PC-9 (cell line): ENCODE results near the gene FFAR2. TPM values are rescaled to one million over a fixed set of nuclear protein-coding genes. Genes with fewer than 3 reads are reported as not detected.

Experiments used
- Bru-seq: library from RNA; stranded (reverse); fragments of 400-500 nt; gene quantifications from one replicate; lab custom pipeline; 2021; lab: Mats Ljungman, UMichigan
- BruChase-seq, 2 experiments: library from RNA; stranded (reverse); fragments of 400-500 nt; gene quantifications; one replicate each; lab custom pipeline; 2021; lab: Mats Ljungman, UMichigan
- BruUV-seq: library from RNA; stranded (reverse); fragments of 400-500 nt; replicated peaks from 2 replicates; lab custom pipeline; 2021; lab: Mats Ljungman, UMichigan
- CTCF ChIA-PET: fragments of 300-600 bp; sonication (Branson Sonifier 250); formaldehyde crosslinking; loops from one replicate; lab custom pipeline; 2022; ENCODE audit warnings: antibody characterized with exemption; lab: Charles Lee
- POLR2A ChIA-PET: fragments of 300-600 bp; sonication (Branson Sonifier 250); formaldehyde crosslinking; loops from one replicate; lab custom pipeline; 2022; ENCODE audit warnings: antibody characterized with exemption; ENCODE audit not compliant: unreplicated experiment; lab: Charles Lee
- DNase-seq, 2 experiments: peaks; one replicate each; pipeline versions ENCODE4 v3.0.0 to v3.0.0-alpha.2; 2015 to 2022; ENCODE audit warnings: mixed read lengths in 1 of 2
- H2AFZ ChIP-seq: fragments of 200-600 bp; sonication (generic); 2 replicates; pipeline ENCODE4 v1.8.1; 2017; ENCODE audit warnings: antibody characterized with exemption
- H3F3A ChIP-seq: fragments of 200-600 bp; sonication (generic); 2 replicates; pipeline ENCODE4 v1.8.1; 2017; ENCODE audit warnings: antibody characterized with exemption, mild to moderate bottlenecking, low read depth; ENCODE audit not compliant: insufficient read depth
- H3K27ac ChIP-seq: fragments of 200-600 bp; sonication (generic); 2 replicates; pipeline ENCODE4 v1.6.1; 2016; ENCODE audit warnings: mixed run types
- H3K27me3 ChIP-seq: fragments of 200-600 bp; sonication (generic); 2 replicates; pipeline ENCODE4 v1.6.1; 2016; ENCODE audit warnings: low read depth, mixed run types; ENCODE audit not compliant: insufficient read depth
- H3K36me3 ChIP-seq: fragments of 200-600 bp; sonication (generic); 2 replicates; pipeline ENCODE4 v1.6.1; 2016; ENCODE audit warnings: low read depth, mixed run types
- H3K4me1 ChIP-seq: fragments of 200-600 bp; sonication (generic); replicated peaks from 2 replicates; pipeline ENCODE4 v1.6.1; 2016; ENCODE audit warnings: mixed run types; ENCODE audit not compliant: insufficient read depth
- H3K4me2 ChIP-seq: fragments of 200-600 bp; sonication (generic); 2 replicates; pipeline ENCODE4 v1.6.1; 2017; ENCODE audit warnings: mixed run types
- H3K4me3 ChIP-seq: fragments of 200-600 bp; sonication (generic); 2 replicates; pipeline ENCODE4 v1.6.1; 2016; ENCODE audit warnings: mixed run types
- H3K79me2 ChIP-seq: fragments of 200-600 bp; sonication (generic); 2 replicates; pipeline ENCODE4 v1.6.1; 2017; ENCODE audit warnings: low read depth, mixed run types
- H3K9me2 ChIP-seq: fragments of 200-600 bp; sonication (generic); 2 replicates; pipeline ENCODE4 v1.8.1; 2017; ENCODE audit warnings: mild to moderate bottlenecking; ENCODE audit not compliant: insufficient read depth
- H3K9me3 ChIP-seq: fragments of 200-600 bp; sonication (generic); 2 replicates; pipeline ENCODE4 v1.8.1; 2016; ENCODE audit warnings: low read depth; ENCODE audit not compliant: insufficient read depth
- H4K20me1 ChIP-seq: fragments of 200-600 bp; sonication (generic); 2 replicates; pipeline ENCODE4 v1.8.1; 2017; ENCODE audit not compliant: insufficient read depth
- EZH2 ChIP-seq: fragments of 200-600 bp; sonication (generic); IDR thresholded peaks from 2 replicates; pipeline ENCODE4 v1.8.0; 2017; ENCODE audit warnings: antibody characterized with exemption, low read depth
- intact Hi-C: fragments of 100-400 bp; cut with micrococcal nuclease; formaldehyde crosslinking; loops from one replicate; pipeline ENCODE4 v1.10.0; 2022; ENCODE audit not compliant: unreplicated experiment
- long read RNA-seq: library from polyadenylated mRNA; stranded (forward); transcript quantifications from one replicate; pipeline ENCODE4 v2.0.0, GENCODE V29; 2022
- total RNA-seq: library from RNA; stranded (reverse); gene quantifications from 2 replicates; pipeline ENCODE4 v1.2.3, GENCODE V29; 2021
- TF ChIP-seq, protein P1 (sequence below): fragments of 200-600 bp; sonication (generic); conservative IDR thresholded peaks from 2 replicates; pipeline ENCODE4 v1.6.1; 2017; ENCODE audit warnings: mixed run types, antibody characterized with exemption, mild to moderate bottlenecking, moderate library complexity

FFAR2 gene
- total RNA-seq (not detected in 2 replicates), Bru-seq, nascent RNA (not detected), BruChase-seq, experiment 1, labeled RNA remaining after a 2-hour chase (not detected), BruChase-seq, experiment 2, labeled RNA remaining after a 6-hour chase (not detected)
- long read RNA-seq, result 0 reads

DNA sequence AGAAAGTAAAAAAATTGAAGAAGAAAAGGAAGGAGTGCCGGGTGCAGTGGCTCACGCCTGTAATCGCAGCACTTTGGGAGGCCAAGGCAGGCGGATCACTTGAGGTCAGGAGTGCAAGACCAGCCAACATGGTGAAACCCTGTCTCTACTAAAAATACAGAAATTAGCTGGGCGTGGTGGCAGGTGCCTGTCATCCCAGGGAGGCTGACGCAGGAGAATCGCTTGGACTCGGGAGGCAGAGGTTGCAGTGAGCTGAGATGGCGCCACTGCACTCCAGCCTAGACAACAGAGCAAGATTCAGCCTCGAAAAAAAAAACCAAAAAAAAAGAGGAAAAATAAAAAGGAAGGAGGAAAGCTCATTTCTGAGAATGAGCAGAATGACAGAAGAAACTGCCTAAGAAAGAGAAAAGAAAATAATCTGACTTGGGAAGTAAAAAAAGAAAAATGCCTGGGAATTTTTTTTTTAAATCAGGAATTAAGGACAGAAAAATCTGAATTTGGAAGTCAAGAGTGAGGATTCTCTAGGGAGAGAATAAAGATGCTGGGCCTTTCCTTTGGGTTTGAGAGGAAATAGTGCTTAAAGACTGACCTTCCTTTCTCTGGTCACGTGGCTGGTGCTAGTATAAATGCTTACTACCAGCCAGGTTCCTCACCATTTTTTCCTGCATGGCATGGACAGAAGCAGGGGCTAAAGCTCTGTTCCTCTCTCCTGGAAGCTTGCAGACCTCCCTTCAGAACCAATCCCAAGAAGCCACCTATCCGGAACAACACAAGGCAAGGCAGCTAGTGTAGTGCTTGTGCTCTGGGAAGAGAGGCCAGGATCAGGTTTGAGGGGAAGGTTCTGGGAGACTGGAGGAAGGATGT, at the start of gene FFAR2:
Gene FFAR2, plus strand, starts transcription at position 652 of the 864 bp plus-strand sequence. CDS start 1,458 bp downstream, outside the sequence.
- intact Hi-C loops, result no loop called here
- no peaks in the 10 kb centered on the region for H3K36me3 ChIP-seq
- H3K4me2 ChIP-seq, result peak within 1 kb of the TSS; percentile 43; the same call in 1 of the 2 replicates
- H3K79me2 ChIP-seq, result no peaks in the 10 kb centered on the region
- peaks cover 15% of the 10 kb centered on the region; the same call in 1 of the 2 replicates for H3F3A ChIP-seq
- POLR2A ChIA-PET, result interaction anchor here (0.6 to 0.7 kb wide), 3 partner anchors 41 to 63 kb away, joined by 4 to 8 read pairs (median 5); no protein-coding TSS in a partner anchor
- H3K4me1 ChIP-seq, result peaks cover 15% of the 10 kb centered on the region
- H3K9me2 ChIP-seq, result no peaks in the 10 kb centered on the region
- DNase-seq, result no peak
- CTCF ChIA-PET, result no interaction called here
- 0 out of 2 replicates have a peak within 1 kb of the TSS, but pooled peaks have one; percentile 19 for H3K27ac ChIP-seq
- no peaks in the 10 kb centered on the region for H3K9me3 ChIP-seq
- TF ChIP-seq EZH2, result no peak
- TF ChIP-seq, protein P1, sequence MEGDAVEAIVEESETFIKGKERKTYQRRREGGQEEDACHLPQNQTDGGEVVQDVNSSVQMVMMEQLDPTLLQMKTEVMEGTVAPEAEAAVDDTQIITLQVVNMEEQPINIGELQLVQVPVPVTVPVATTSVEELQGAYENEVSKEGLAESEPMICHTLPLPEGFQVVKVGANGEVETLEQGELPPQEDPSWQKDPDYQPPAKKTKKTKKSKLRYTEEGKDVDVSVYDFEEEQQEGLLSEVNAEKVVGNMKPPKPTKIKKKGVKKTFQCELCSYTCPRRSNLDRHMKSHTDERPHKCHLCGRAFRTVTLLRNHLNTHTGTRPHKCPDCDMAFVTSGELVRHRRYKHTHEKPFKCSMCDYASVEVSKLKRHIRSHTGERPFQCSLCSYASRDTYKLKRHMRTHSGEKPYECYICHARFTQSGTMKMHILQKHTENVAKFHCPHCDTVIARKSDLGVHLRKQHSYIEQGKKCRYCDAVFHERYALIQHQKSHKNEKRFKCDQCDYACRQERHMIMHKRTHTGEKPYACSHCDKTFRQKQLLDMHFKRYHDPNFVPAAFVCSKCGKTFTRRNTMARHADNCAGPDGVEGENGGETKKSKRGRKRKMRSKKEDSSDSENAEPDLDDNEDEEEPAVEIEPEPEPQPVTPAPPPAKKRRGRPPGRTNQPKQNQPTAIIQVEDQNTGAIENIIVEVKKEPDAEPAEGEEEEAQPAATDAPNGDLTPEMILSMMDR, result no peak
- no peak within 1 kb of the TSS for H2AFZ ChIP-seq
- BruUV-seq, result no TSS peak
- no peak within 1 kb of the TSS for H3K4me3 ChIP-seq
- no peaks in the 10 kb centered on the region for H4K20me1 ChIP-seq
- peaks cover 59% of the 10 kb centered on the region for H3K27me3 ChIP-seq

DNA sequence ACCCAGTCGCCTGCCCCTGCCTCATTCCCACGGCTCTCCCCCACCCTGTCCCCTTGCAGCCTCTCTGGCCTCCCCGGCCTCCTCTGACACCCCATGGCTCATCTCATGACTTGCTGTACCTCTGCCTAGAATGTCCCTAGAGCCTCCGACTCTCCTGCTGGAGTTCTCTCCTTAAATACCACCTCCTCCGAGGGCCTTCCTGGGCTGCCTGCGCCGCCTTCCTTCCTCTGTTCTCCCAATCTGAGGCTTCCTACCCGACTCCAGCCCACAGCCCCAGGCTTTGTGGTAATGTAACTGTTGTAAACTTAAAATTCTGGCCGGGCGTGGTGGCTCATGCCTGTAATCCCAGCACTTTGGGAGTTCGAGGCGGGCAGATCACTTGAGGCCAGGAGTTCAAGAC, 49.5 kb upstream of the FFAR2 start:
- CTCF ChIA-PET, result no interaction called here
- no TSS peak for BruUV-seq

DNA sequence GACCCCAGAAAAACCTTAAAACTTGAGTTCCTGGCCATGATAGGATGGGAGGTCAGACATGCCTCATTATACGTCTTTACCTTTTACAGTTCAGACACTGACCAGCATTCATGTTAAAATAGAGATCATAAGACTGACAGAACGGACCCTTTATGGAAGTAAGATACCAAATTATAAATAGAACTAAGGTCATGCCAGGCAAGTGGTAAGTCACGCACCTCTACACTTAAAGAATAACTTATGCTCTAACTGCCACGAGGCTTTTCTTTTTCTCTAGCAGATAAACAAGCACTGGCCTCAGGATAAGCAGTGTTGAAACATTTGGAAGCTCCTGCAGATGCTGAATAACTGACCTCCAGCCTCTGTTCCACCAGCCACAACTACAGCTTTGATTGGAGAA, 48.8 kb upstream of the FFAR2 start:
- BruUV-seq, result no TSS peak
- H4K20me1 ChIP-seq, result no peaks in the 10 kb centered on the region
- intact Hi-C loops, result no loop called here
- no peak for DNase-seq
- H3K4me3 ChIP-seq, result no peak overlapping the region
- H3K9me2 ChIP-seq, result no peaks in the 10 kb centered on the region
- peaks cover 4% of the 10 kb centered on the region; the same call in 1 of the 2 replicates for H3F3A ChIP-seq
- H3K27ac ChIP-seq, result no peak overlapping the region
- no peaks in the 10 kb centered on the region for H3K9me3 ChIP-seq
- POLR2A ChIA-PET, result no interaction called here
- H2AFZ ChIP-seq, result no peak overlapping the region
- H3K4me2 ChIP-seq, result no peak overlapping the region
- no peaks in the 10 kb centered on the region for H3K36me3 ChIP-seq
- no peaks in the 10 kb centered on the region for H3K4me1 ChIP-seq
- CTCF ChIA-PET, result no interaction called here
- no peaks in the 10 kb centered on the region for H3K79me2 ChIP-seq
- H3K27me3 ChIP-seq, result peaks cover 33% of the 10 kb centered on the region
- TF ChIP-seq, protein P1, result no peak
- TF ChIP-seq EZH2, result no peak

More for the DNA sequence above, 49.5 kb upstream of the FFAR2 start:
- no peak for DNase-seq
- H3K9me2 ChIP-seq, result no peaks in the 10 kb centered on the region
- no peak overlapping the region for H3K27ac ChIP-seq
- H3K4me1 ChIP-seq, result no peaks in the 10 kb centered on the region
- TF ChIP-seq, protein P1, result no peak
- TF ChIP-seq EZH2, result no peak
- H3K27me3 ChIP-seq, result peaks cover 34% of the 10 kb centered on the region
- POLR2A ChIA-PET, result no interaction called here
- H3F3A ChIP-seq, result peaks cover 4% of the 10 kb centered on the region; the same call in 1 of the 2 replicates
- no peak overlapping the region for H3K4me3 ChIP-seq
- intact Hi-C loops, result no loop called here
- no peaks in the 10 kb centered on the region for H3K79me2 ChIP-seq
- H3K9me3 ChIP-seq, result no peaks in the 10 kb centered on the region
- no peak overlapping the region for H2AFZ ChIP-seq
- no peak overlapping the region for H3K4me2 ChIP-seq
- no peaks in the 10 kb centered on the region for H3K36me3 ChIP-seq
- no peaks in the 10 kb centered on the region for H4K20me1 ChIP-seq
